ENCODE measurements around the gene EPHB2.
A peak's percentile ranks its signal among the peaks of the same experiment; 100 is the strongest.

Gene EPHB2

GRCh38 chr1:22752339-22752738, 41.7 kb downstream of the EPHB2 start:
- DNase-seq: no peak

GRCh38 chr1:22753481-22753971, 42.9 kb downstream of the EPHB2 start:
- DNase-seq: no peak

GRCh38 chr1:22754106-22754768, 43.6 kb downstream of the EPHB2 start:
- DNase-seq: no peak

- no peak for DNase-seq
Observed at GRCh38 chr1:22754824-22755223, 44.2 kb downstream of the EPHB2 start.

GRCh38 chr1:22755641-22756040, 45.0 kb downstream of the EPHB2 start:
- no peak for DNase-seq

DNA sequence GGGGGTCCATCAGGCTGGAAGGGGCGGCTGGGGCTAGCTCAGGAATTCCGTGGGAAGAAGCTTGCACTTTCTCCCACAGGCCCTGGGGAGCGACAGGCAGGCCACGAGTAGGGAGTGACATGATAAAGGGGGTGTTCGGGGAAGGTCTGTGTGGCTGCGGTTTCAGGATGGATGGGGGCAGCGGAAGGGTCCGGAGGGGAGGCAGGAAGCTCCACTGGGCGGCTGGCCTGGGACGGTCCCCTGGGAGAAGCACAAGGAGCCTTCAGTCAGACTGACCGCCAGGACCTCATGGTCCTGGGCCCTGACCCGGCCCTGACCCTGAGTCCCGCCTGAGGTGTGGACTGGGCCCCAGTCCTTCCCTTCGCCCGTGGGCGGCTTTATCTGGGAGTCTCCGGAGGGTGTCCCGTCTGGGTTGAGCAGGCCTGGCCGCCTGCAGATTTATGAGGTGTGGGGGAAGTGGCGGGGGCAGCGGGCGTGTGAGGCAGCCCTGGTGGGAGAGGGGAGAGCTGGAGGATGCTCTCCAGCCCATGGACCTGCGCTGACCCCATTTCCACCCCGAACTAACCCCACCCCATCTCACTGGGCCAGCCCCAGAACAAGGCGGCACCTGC, 45.6 kb downstream of the EPHB2 start:
- no peak for DNase-seq

DNA sequence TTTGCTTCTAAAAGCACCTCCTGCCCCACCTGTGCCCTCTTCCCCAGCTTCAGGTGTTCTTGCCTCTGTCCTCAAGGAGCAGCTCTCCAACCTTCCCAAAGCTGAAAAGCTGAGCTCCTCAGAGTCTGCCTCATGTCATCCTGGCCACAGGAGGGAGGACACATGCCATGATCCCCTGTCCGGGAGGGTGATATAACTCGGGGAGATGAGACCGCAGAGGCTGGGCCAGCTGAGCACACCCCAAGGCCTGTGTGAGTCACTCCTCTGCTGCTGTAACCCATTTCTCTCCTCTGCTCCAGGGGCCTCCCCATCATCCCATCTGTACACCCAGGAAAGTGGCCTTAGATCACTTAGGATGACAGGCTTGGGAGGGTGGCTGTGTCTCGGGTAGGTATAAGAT, 49.8 kb downstream of the EPHB2 start:
- no peak for DNase-seq

GRCh38 chr1:22761101-22761500, 50.5 kb downstream of the EPHB2 start:
- DNase-seq: no peak

GRCh38 chr1:22761821-22762220, 51.2 kb downstream of the EPHB2 start:
- DNase-seq: no peak

- DNase-seq: peak; percentile 12
Observed at GRCh38 chr1:22763487-22764200, 53.0 kb downstream of the EPHB2 start.

DNA sequence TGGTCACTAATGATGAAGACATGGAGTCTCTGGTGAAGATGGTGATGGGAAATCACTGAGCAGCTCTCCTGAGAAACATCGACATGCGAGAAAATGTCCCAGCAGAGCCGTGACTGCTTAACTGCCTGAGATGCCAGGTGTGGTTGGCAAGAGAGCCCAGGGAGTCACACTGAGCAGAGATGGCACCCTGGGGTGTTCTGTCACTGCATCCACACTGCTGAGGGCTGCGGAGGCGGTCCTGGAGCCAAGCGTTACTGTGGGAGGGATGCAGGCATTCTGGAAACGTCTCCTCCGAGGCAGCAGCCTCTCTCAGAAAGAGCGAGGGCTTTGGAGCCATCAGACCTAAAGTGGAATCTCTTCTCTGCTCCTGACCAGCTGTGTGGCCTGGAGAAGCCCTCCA, 57.2 kb downstream of the EPHB2 start:
- no peak for DNase-seq

DNA sequence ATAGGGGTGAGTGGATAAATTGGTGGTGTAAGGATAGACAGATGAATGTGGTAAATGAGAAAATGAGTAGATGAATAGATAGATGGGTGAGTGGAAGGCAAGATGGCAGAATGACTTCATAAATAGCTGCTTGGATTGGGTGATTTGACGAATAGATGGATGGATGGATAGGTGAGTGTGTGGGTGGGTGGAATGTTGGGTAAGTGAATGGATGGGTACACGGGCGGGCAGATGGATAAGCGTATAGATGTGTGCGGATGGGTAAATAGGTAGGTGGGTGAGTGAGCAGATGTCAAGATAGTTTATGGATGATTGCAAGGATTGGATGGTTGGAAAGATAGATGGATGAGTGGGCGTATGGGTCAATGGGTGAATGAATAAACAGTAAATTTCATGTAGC, 59.3 kb downstream of the EPHB2 start:
- DNase-seq: no peak

DNA sequence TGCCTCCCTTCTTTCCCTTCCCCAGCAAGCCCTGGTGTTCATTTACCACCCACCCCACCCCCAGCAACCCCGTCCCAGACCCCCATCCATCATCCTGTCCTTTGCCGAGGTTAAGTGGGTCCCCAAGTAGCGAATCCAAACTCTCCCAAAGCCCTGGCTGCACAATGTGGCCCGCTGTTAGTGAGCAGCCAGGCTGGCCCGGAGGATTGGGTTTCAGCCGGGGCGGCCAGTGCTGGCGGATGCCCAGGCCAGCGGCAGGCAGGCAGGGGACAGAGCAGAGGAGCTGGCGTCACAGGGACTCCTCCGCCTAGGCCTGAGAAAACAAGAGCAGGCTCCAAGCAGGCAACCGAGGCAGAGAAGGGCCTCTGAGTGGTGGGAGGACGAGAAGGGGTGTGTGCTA, 61.4 kb downstream of the EPHB2 start:
- DNase-seq: no peak

DNA sequence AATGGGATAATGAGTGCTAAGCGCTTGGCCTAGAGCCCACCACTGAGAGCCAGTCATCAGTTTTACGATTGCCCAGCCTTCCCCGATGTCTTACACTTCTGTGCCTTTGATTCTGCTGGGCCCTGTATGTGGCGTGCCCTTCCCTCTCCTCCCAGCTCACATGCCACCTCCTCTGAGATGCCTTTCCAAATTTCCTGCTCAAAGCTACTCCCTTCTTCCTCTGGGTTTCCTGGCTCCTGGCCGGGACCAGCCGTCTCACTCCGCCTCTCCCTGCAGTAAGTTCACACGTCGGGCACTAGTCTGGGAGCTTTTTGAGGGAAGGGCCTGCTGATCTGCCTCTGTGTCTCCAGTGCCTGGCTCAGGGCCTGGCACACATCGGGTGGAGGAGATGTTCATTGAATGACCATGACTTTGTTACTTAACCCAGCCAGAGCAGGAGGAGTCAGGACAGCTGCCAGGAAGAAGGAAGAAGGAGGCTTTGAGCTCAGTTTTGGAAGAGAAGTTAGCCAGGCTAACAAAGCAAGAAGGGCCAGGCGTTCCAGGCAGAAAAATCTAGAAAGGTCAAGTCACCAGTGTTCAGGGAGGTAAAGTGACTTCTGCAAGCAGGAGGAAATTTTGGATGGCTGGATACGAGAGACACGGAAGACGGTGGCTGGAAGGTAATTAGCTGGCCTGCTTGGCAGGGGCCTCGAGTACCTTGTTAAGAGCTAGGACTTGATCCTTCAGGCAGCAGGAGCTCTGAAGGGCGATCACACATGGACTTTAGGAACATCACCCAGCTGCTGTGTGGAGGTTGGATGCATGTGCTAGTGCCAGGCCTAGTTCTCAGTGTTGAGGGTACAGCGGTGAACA, 63.6 kb downstream of the EPHB2 start:
- no peak for DNase-seq

GRCh38 chr1:22774833-22775182, 64.2 kb downstream of the EPHB2 start:
- no peak for DNase-seq

GRCh38 chr1:22775478-22775877, 64.8 kb downstream of the EPHB2 start:
- no peak for DNase-seq

GRCh38 chr1:22776035-22776613, 65.5 kb downstream of the EPHB2 start:
- no peak for DNase-seq

GRCh38 chr1:22777388-22778057, 66.9 kb downstream of the EPHB2 start:
- no peak for DNase-seq

DNA sequence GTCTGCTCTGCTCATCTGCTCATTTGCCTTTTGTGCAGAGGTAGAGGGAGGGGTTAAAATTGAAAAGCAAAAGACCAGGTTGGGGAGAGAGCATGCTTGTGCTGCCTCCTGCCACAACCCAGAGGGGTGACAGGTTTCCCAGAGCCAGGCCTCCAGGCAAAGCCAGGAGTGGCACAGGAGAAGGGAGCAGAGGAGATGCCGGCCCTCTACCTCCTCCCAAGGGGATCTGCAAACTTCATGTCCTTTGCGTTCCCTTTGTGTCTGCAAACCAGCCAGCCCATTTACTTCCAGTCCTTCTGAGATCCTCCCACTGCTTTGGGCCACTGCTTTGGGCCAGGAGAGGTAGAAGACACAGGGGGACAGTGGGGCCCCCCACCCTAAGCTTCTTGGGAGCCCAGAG, 67.8 kb downstream of the EPHB2 start:
- no peak for DNase-seq

GRCh38 chr1:22778862-22779520, 68.4 kb downstream of the EPHB2 start:
- no peak for DNase-seq

DNA sequence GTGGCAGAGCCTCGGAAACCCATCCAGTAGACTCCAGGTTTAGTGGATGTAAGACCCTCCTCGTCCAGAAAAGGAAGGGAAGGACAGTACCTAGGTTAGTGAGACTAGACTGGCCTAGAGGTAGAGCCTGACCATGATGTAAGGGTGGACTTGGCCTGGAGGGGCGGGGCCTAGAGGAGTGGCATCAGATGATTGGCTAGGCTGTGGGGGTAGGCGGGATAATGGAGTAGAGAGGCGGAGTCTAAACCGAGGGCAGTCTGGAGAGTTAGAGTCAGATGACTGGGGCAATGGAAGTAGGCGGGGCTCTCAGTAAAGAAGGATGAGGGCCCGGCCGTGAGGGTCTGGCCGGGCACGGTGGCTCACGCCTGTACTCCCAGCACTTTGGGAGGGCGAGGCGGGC, 70.1 kb downstream of the EPHB2 start:
- DNase-seq: no peak

GRCh38 chr1:22781483-22781882, 70.8 kb downstream of the EPHB2 start:
- no peak for DNase-seq

Data from NCI-H524 treated with DMSO at 0.1 percent for 48 hours (cell line).